Retinal pigment epithelial cell (primary cell): ENCODE measurements around the gene FADS6.
"Not testable (repeated sequence)": the region's sequence is repeated elsewhere in the genome, so short reads cannot be mapped to it uniquely, and the experiment has no call there.

Experiments
- DNase-seq: peaks from one replicate; pipeline ENCODE4 v3.0.0-alpha.2; 2010; ENCODE audit warnings: low read depth
- H3K4me3 ChIP-seq: 2 replicates; pipeline ENCODE4 v1.5.1; 2011; ENCODE audit warnings: mild to moderate bottlenecking, low read length, control low read depth, moderate library complexity
- CTCF ChIP-seq: conservative IDR thresholded peaks from 2 replicates; pipeline ENCODE4 v1.5.1; 2011; ENCODE audit warnings: low read depth, low read length, control low read depth, inconsistent platforms

Gene FADS6

GRCh38 chr17:74870512-74870911, 22.9 kb downstream of the FADS6 start:
- no peak for DNase-seq
- no peak for TF ChIP-seq CTCF
- H3K4me3 ChIP-seq: no peak overlapping the region

GRCh38 chr17:74870028-74870427, 23.4 kb downstream of the FADS6 start:
- not testable (repeated sequence) for DNase-seq, H3K4me3 ChIP-seq

GRCh38 chr17:74868908-74869255, 24.6 kb downstream of the FADS6 start:
- no peak overlapping the region for H3K4me3 ChIP-seq
- DNase-seq: no peak
- no peak for TF ChIP-seq CTCF

- no peak overlapping the region for H3K4me3 ChIP-seq
- no peak for TF ChIP-seq CTCF
- no peak for DNase-seq
Observed at GRCh38 chr17:74868251-74868907, 25.1 kb downstream of the FADS6 start.

- no peak for DNase-seq
- H3K4me3 ChIP-seq: no peak overlapping the region
- TF ChIP-seq CTCF: no peak
Observed at GRCh38 chr17:74866198-74866835, 27.1 kb downstream of the FADS6 start.

GRCh38 chr17:74865504-74866197, 27.8 kb downstream of the FADS6 start:
- peak; percentile 2 for TF ChIP-seq CTCF
- no peak for DNase-seq
- H3K4me3 ChIP-seq: no peak overlapping the region

GRCh38 chr17:74864866-74865395, 28.5 kb downstream of the FADS6 start:
- no peak overlapping the region for H3K4me3 ChIP-seq
- peak; percentile 97 for TF ChIP-seq CTCF
- DNase-seq: no peak
